H1 (cell line): ENCODE data around the gene KRTAP10-12. TPM values are rescaled to one million over a fixed set of nuclear protein-coding genes. Genes with fewer than 3 reads are reported as not detected.

ENCODE experiments used
- CTCF ChIA-PET: fragments of 300-600 bp; sonication (Branson Sonifier 250); formaldehyde crosslinking; loops from one replicate; lab custom pipeline; 2021; ENCODE audit not compliant: partially characterized antibody; lab: Charles Lee
- POLR2A ChIA-PET: fragments of 300-600 bp; sonication (Branson Sonifier 250); formaldehyde crosslinking; loops from one replicate; lab custom pipeline; 2021; ENCODE audit warnings: inconsistent platforms; ENCODE audit not compliant: partially characterized antibody; lab: Charles Lee
- DNase-seq, 2 experiments: peaks; one replicate each; pipeline versions ENCODE4 v3.0.0 to v3.0.0-alpha.2; 2010 to 2022; ENCODE audit warnings: low spot score in 2 of 2, low read depth in 1 of 2, mixed read lengths in 1 of 2
- FAIRE-seq: peaks from 2 replicates; lab custom pipeline; 2011; peaks lifted over from hg19 to GRCh38; lab: Jason Lieb, UNC
- H2AFZ ChIP-seq: 2 replicates; pipeline ENCODE4 v1.8.1; 2012; ENCODE audit warnings: low read length, inconsistent platforms
- H2AK5ac ChIP-seq: 2 replicates; pipeline ENCODE4 v1.6.1; 2013; ENCODE audit warnings: low read depth, low read length
- H2BK120ac ChIP-seq: replicated peaks from 2 replicates; pipeline ENCODE3; 2013; ENCODE audit warnings: low read depth, low read length, inconsistent platforms
- H2BK12ac ChIP-seq: 2 replicates; pipeline ENCODE4 v1.6.1; 2013; ENCODE audit warnings: low read depth, low read length
- H2BK15ac ChIP-seq: 2 replicates; pipeline ENCODE4 v1.6.1; 2013; ENCODE audit warnings: low read length
- H2BK20ac ChIP-seq: 2 replicates; pipeline ENCODE4 v1.6.1; 2013; ENCODE audit warnings: low read length
- H2BK5ac ChIP-seq: 2 replicates; pipeline ENCODE4 v1.6.1; 2013; ENCODE audit warnings: low read depth, low read length
- H3K14ac ChIP-seq: 2 replicates; pipeline ENCODE4 v1.6.1; 2013; ENCODE audit warnings: inconsistent platforms; ENCODE audit not compliant: insufficient read length
- H3K18ac ChIP-seq: 2 replicates; pipeline ENCODE4 v1.6.1; 2013; ENCODE audit warnings: low read length; ENCODE audit errors: extremely low read depth
- H3K23ac ChIP-seq: 2 replicates; pipeline ENCODE4 v1.6.1; 2013; ENCODE audit warnings: inconsistent platforms; ENCODE audit not compliant: insufficient read length
- H3K23me2 ChIP-seq: 2 replicates; pipeline ENCODE4 v1.6.1; 2013; ENCODE audit warnings: low read depth, low read length
- H3K27ac ChIP-seq: 2 replicates; pipeline ENCODE4 v1.6.1; 2011; ENCODE audit warnings: low read depth, low read length, inconsistent platforms
- H3K27me3 ChIP-seq, 4 experiments: replicated peaks in 1 of 4; 1 replicate in 1 of 4; 2 replicates in 3 of 4; pipeline versions ENCODE4 v1.6.1 to v1.8.1; 2011 to 2013; ENCODE audit warnings: low read length in 3 of 4, mild to moderate bottlenecking in 3 of 4, inconsistent platforms in 2 of 4, mixed read lengths in 2 of 4, moderate library complexity in 1 of 4; ENCODE audit not compliant: control insufficient read depth in 3 of 4, insufficient read depth in 3 of 4; ENCODE audit errors: extremely low read depth in 1 of 4
- H3K36me3 ChIP-seq, 4 experiments: 2 replicates each; pipeline versions ENCODE4 v1.6.1 to v1.8.1; 2011 to 2013; ENCODE audit warnings: mild to moderate bottlenecking in 4 of 4, low read length in 3 of 4, moderate library complexity in 2 of 4, control low read depth in 1 of 4, inconsistent platforms in 1 of 4; ENCODE audit not compliant: insufficient read depth in 4 of 4, control insufficient read depth in 2 of 4
- H3K4ac ChIP-seq: replicated peaks from 2 replicates; pipeline ENCODE3; 2013; ENCODE audit warnings: low read length, low read depth, mixed read lengths, inconsistent platforms; ENCODE audit not compliant: insufficient read length
- H3K4me1 ChIP-seq, 4 experiments: replicated peaks in 1 of 4; 1 replicate in 1 of 4; 2 replicates in 3 of 4; pipeline versions ENCODE4 v1.6.1 to v1.8.1; 2011 to 2013; ENCODE audit warnings: low read length in 3 of 4, inconsistent platforms in 2 of 4, mixed read lengths in 1 of 4; ENCODE audit not compliant: insufficient read depth in 4 of 4, control insufficient read depth in 3 of 4
- H3K4me2 ChIP-seq, 2 experiments: 2 replicates each; pipeline versions ENCODE4 v1.6.1 to v1.8.1; 2011 to 2013; ENCODE audit warnings: low read depth in 2 of 2, low read length in 2 of 2, control low read depth in 1 of 2, inconsistent platforms in 1 of 2, mild to moderate bottlenecking in 1 of 2; ENCODE audit not compliant: insufficient read depth in 1 of 2
- H3K4me3 ChIP-seq, 4 experiments: fragments of 200-600, 300-600 bp in 1 of 4; sonication (generic), shearing (Covaris generic), sonication (Bioruptor Twin) in 1 of 4; 2 replicates each; pipeline versions ENCODE4 v1.5.1 to v1.8.1; 2011 to 2016; ENCODE audit warnings: low read length in 4 of 4, low read depth in 3 of 4, control low read depth in 2 of 4, inconsistent platforms in 2 of 4, mild to moderate bottlenecking in 2 of 4, mixed read lengths in 1 of 4, moderate library complexity in 1 of 4; ENCODE audit not compliant: insufficient read depth in 2 of 4; ENCODE audit errors: extremely low read depth in 1 of 4
- H3K56ac ChIP-seq: replicated peaks from 2 replicates; pipeline ENCODE3; 2013; ENCODE audit warnings: low read depth, mild to moderate bottlenecking, mixed read lengths, low read length, inconsistent platforms; ENCODE audit not compliant: insufficient read length
- H3K79me1 ChIP-seq: 2 replicates; pipeline ENCODE4 v1.6.1; 2013; ENCODE audit warnings: low read depth, low read length, control low read depth
- H3K79me2 ChIP-seq, 2 experiments: 2 replicates each; pipeline versions ENCODE4 v1.6.1 to v1.8.1; 2012 to 2013; ENCODE audit warnings: low read length in 2 of 2, mild to moderate bottlenecking in 2 of 2, inconsistent platforms in 1 of 2; ENCODE audit not compliant: insufficient read depth in 2 of 2, control insufficient read depth in 1 of 2
- H3K9ac ChIP-seq, 4 experiments: replicated peaks in 1 of 4; 1 replicate in 1 of 4; 2 replicates in 3 of 4; pipeline versions ENCODE4 v1.6.1 to v1.8.1; 2011 to 2013; ENCODE audit warnings: low read depth in 3 of 4, low read length in 3 of 4, control low read depth in 2 of 4, mild to moderate bottlenecking in 2 of 4, moderate library complexity in 2 of 4, inconsistent platforms in 1 of 4; ENCODE audit errors: extremely low read depth in 1 of 4
- H3K9me3 ChIP-seq, 2 experiments: 2 replicates each; pipeline versions ENCODE4 v1.6.1 to v1.8.1; 2012 to 2013; ENCODE audit warnings: mild to moderate bottlenecking in 2 of 2, moderate library complexity in 2 of 2, control low read depth in 1 of 2, inconsistent platforms in 1 of 2, low read depth in 1 of 2, low read length in 1 of 2, mixed read lengths in 1 of 2; ENCODE audit not compliant: insufficient read depth in 2 of 2
- H4K20me1 ChIP-seq, 2 experiments: replicated peaks in 1 of 2; 2 replicates each; pipeline versions ENCODE3 to v1.8.1; 2011 to 2013; ENCODE audit warnings: inconsistent platforms in 2 of 2, low read length in 2 of 2, mild to moderate bottlenecking in 1 of 2; ENCODE audit not compliant: insufficient read depth in 2 of 2, control insufficient read depth in 1 of 2
- H4K5ac ChIP-seq: 2 replicates; pipeline ENCODE4 v1.6.1; 2013; ENCODE audit warnings: low read length, low read depth, mixed read lengths, inconsistent platforms; ENCODE audit not compliant: insufficient read length
- H4K8ac ChIP-seq: 2 replicates; pipeline ENCODE4 v1.8.0; 2013; ENCODE audit warnings: mild to moderate bottlenecking, moderate library complexity, low read length, inconsistent platforms; ENCODE audit not compliant: insufficient read depth; ENCODE audit errors: extremely low read depth
- H4K91ac ChIP-seq: replicated peaks from 2 replicates; pipeline ENCODE3; 2013; ENCODE audit warnings: low read length, mixed read lengths, inconsistent platforms; ENCODE audit not compliant: insufficient read length
- ASH2L ChIP-seq: fragments of 200-600, 300-600 bp; sonication (generic); IDR thresholded peaks from one replicate; pipeline ENCODE4 v1.7.1; 2017; ENCODE audit warnings: low read length
- CHD2 ChIP-seq: IDR thresholded peaks from 2 replicates; pipeline ENCODE4 v1.6.1; 2012; ENCODE audit warnings: low read length, improper control_type of control experiment
- EGR1 ChIP-seq: IDR thresholded peaks from 2 replicates; pipeline ENCODE4 v1.6.1; 2011; ENCODE audit warnings: low read depth, low read length, borderline replicate concordance
- KDM5A ChIP-seq: fragments of 200-600 bp; IDR thresholded peaks from 2 replicates; pipeline ENCODE4 v1.7.1; 2012; ENCODE audit warnings: mild to moderate bottlenecking, low read length, inconsistent platforms, mixed read lengths
- MAFK ChIP-seq: IDR thresholded peaks from 2 replicates; pipeline ENCODE4 v1.6.1; 2012; ENCODE audit warnings: low read depth, mild to moderate bottlenecking, improper control_type of control experiment, low read length
- NANOG ChIP-seq: IDR thresholded peaks from 2 replicates; pipeline ENCODE4 v1.6.1; 2011; ENCODE audit warnings: low read length, low read depth, mild to moderate bottlenecking, inconsistent platforms; ENCODE audit not compliant: insufficient read depth, poor library complexity, severe bottlenecking
- POU5F1 ChIP-seq: IDR thresholded peaks from 2 replicates; pipeline ENCODE4 v1.6.1; 2011; ENCODE audit warnings: low read depth, mild to moderate bottlenecking, low read length, moderate library complexity
- RAD21 ChIP-seq, 2 experiments: IDR thresholded peaks in 1 of 2; conservative IDR thresholded peaks in 1 of 2; 2 replicates each; pipeline ENCODE4 v1.6.1; 2011; ENCODE audit warnings: low read depth in 2 of 2, low read length in 2 of 2, improper control_type of control experiment in 1 of 2, inconsistent platforms in 1 of 2, mild to moderate bottlenecking in 1 of 2, moderate library complexity in 1 of 2
- RFX5 ChIP-seq: IDR thresholded peaks from 2 replicates; pipeline ENCODE4 v1.6.1; 2011; ENCODE audit warnings: low read depth, low read length, improper control_type of control experiment, borderline replicate concordance
- SUZ12 ChIP-seq: fragments of 200-600 bp; sonication (generic); IDR thresholded peaks from 2 replicates; pipeline ENCODE4 v1.6.1; 2012; ENCODE audit warnings: mild to moderate bottlenecking, inconsistent platforms, low read length, moderate library complexity, mixed read lengths
- TCF12 ChIP-seq: IDR thresholded peaks from 2 replicates; pipeline ENCODE4 v1.6.1; 2011; ENCODE audit warnings: low read depth, mild to moderate bottlenecking, low read length
- WGBS, 2 experiments: shearing (Covaris generic) in 1 of 2; methylation state at CpG; one replicate each; pipeline versions ENCODE4 v1.1.6 to v1.1.7; 2013 to 2015; ENCODE audit warnings: low lambda C conversion rate in 2 of 2, mixed read lengths in 2 of 2, inconsistent platforms in 1 of 2, low coverage in 1 of 2, missing lambda C conversion rate in 1 of 2; ENCODE audit not compliant: insufficient replicate concordance in 2 of 2, insufficient coverage in 1 of 2, insufficient read length in 1 of 2; ENCODE audit errors: extremely low coverage in 1 of 2, missing lambda C conversion rate in 1 of 2; 5-methylcytosine and 5-hydroxymethylcytosine counted together
- polyA plus RNA-seq, 7 experiments: library from polyadenylated mRNA; depleted of rRNA in 3 of 7; stranded (reverse) in 5 of 7; unstranded in 2 of 7; fragments of >200 nt in 5 of 7; fragments of 200-250 nt in 2 of 7; gene quantifications; 1 replicate in 5 of 7; 2 replicates in 1 of 7; 4 replicates in 1 of 7; pipeline versions ENCODE4 v1.2.1 to v1.2.3, GENCODE V29; 2011 to 2013; ENCODE audit warnings: missing spikeins in 2 of 7, mixed read lengths in 2 of 7
- total RNA-seq: library from RNA; stranded (reverse); fragmentation: NEBNext Ultra II Directional; extraction: Animal tissue kit (Norgen Biotek cat#: 25700); gene quantifications from 2 replicates; pipeline ENCODE4 v1.2.1, GENCODE V29; 2021

The KRTAP10-12 gene
- total and polyA plus RNA-seq, 2 of the 8 experiments (the other 6 are each of a cell fraction or from before 2014, with no cell fraction given), result not detected

DNA sequence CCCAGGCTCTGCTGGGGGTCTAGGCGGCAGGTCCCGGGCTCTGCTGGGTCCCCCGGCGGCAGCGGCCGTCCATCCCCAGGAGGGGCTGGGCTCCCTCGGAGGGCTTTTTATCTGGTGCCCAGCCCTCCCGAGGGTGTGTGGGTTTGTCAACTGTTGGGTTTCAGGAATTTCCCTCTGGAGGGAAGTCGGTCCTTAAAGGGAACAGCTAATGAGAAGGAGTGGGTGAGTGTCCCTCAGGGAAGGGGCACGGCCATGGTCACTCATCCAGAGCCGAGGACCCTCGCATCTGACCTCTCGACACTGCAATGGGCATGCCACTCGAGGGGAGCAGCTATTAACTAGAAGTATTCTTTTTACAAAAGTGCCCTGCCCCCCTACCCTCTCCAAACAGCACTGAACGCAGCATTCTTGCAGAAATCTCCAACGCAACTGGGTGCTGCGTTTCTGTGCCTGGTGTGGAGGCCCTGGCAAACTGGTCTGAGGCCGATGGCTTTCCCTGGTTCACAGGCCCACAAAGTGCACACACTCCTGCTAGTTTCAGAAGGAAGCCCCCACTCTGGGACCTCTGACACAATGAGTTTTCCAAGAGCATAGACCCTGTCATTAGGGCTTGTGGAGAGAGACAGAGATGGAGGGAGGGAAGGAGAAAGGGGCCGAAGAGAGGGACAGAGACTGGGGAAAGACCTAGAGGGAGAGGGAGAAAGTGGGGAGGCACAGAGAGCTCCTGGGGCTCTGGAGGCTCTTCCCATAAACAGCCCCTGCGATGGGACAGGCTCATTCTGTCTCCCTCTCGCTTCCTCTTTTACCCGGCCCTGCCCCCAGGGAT lies 15.4 kb downstream of the KRTAP10-12 start:
- H4K5ac ChIP-seq, result no peak overlapping the region
- H4K91ac ChIP-seq, result peak overlapping the region; percentile 90
- peak overlapping the region; percentile 66; the same call in 1 of the 2 replicates for H3K18ac ChIP-seq
- peaks cover 0 to 50% (median 38%) of the 10 kb centered on the region in 4 experiments; a peak in 6 of 7 replicates for H3K4me1 ChIP-seq
- ChIA-PET POLR2A (interaction anchor here (0.8 to 1.2 kb wide), 5 partner anchors 16 to 192 kb away, joined by 3 read pairs; partner anchors contain the start of gene KRTAP10-12), CTCF (interaction anchor here (0.5 to 2.5 kb wide), 9 partner anchors 10 to 436 kb away, joined by 3 to 14 read pairs (median 4); no protein-coding TSS in a partner anchor)
- no peak overlapping the region for H2BK15ac ChIP-seq
- FAIRE-seq (no peak), DNase-seq (peak in 1 of 2 experiments; percentile 59)
- no peak overlapping the region for H3K56ac ChIP-seq
- H3K23ac ChIP-seq, result no peak overlapping the region
- no peaks in the 10 kb centered on the region for H4K20me1 ChIP-seq
- H3K23me2 ChIP-seq, result peaks cover 33% of the 10 kb centered on the region
- 0 out of 2 replicates have a peak overlapping the region, but pooled peaks have one; percentile 61 for H2BK20ac ChIP-seq
- H2AK5ac ChIP-seq, result no peak overlapping the region
- H3K4me2 ChIP-seq, result peak overlapping the region; percentile 91 to 93
- no peak overlapping the region for H3K14ac ChIP-seq
- H4K8ac ChIP-seq, result no peak overlapping the region
- no peaks in the 10 kb centered on the region for H3K9me3 ChIP-seq
- no peak overlapping the region for H3K4ac ChIP-seq
- H2BK12ac ChIP-seq, result peak overlapping the region; percentile 68; the same call in 1 of the 2 replicates
- H3K27me3 ChIP-seq, result peaks cover 24 to 67% (median 57%) of the 10 kb centered on the region in 4 experiments
- H3K36me3 ChIP-seq, result no peaks in the 10 kb centered on the region
- H3K27ac ChIP-seq, result no peak overlapping the region
- H3K79me1 ChIP-seq, result no peaks in the 10 kb centered on the region
- H2BK5ac ChIP-seq, result peak overlapping the region; percentile 85; the same call in 1 of the 2 replicates
- H2AFZ ChIP-seq, result no peak overlapping the region
- H3K79me2 ChIP-seq, result no peaks in the 10 kb centered on the region
- H3K4me3 ChIP-seq, result peak overlapping the region; percentile 20 to 58 (median 30); a peak in 6 of 8 replicates
- WGBS, 2 experiments, result 15% methylated on average over 14 of the region's 22 CpGs; no CpG with 5 or more reads in 1 of the 2 experiments
- H3K9ac ChIP-seq, result no peak overlapping the region
- H2BK120ac ChIP-seq, result peak overlapping the region; percentile 5
- TF ChIP-seq CHD2 (no peak), TCF12 (no peak), KDM5A (no peak), SUZ12 (peak; percentile 8; the same call in 1 of the 2 replicates), MAFK (no peak), EGR1 (0 out of 2 replicates have a peak, but pooled peaks have one; percentile 54), RAD21 (IDR thresholded peaks at IDR 0.05 in 1 of 2, conservative IDR thresholded peaks at IDR 0.05 in 1 of 2; ENCODE audit: low read depth in 2 of 2, low read length in 2 of 2) (peak; percentile 1 to 4; a peak in 1 of 4 replicates), NANOG (no peak), POU5F1 (no peak), RFX5 (no peak), ASH2L (peak; percentile 46)
